IPS-11a (cell line): ENCODE measurements around the gene OR52J3.

Experiments
- H3K4me3 ChIP-seq: one replicate; pipeline ENCODE4 v1.5.1; 2013; ENCODE audit warnings: low read depth, low read length, control low read depth

Gene OR52J3

GRCh38 chr11:5092821-5093585 lies 46.7 kb downstream of the OR52J3 start:
- no peak overlapping the region for H3K4me3 ChIP-seq

GRCh38 chr11:5096011-5096410 lies 49.7 kb downstream of the OR52J3 start:
- no peak overlapping the region for H3K4me3 ChIP-seq
